ENCODE results near the gene MCC.
A peak's percentile ranks its signal among the peaks of the same experiment; 100 is the strongest.

MCC gene

DNA sequence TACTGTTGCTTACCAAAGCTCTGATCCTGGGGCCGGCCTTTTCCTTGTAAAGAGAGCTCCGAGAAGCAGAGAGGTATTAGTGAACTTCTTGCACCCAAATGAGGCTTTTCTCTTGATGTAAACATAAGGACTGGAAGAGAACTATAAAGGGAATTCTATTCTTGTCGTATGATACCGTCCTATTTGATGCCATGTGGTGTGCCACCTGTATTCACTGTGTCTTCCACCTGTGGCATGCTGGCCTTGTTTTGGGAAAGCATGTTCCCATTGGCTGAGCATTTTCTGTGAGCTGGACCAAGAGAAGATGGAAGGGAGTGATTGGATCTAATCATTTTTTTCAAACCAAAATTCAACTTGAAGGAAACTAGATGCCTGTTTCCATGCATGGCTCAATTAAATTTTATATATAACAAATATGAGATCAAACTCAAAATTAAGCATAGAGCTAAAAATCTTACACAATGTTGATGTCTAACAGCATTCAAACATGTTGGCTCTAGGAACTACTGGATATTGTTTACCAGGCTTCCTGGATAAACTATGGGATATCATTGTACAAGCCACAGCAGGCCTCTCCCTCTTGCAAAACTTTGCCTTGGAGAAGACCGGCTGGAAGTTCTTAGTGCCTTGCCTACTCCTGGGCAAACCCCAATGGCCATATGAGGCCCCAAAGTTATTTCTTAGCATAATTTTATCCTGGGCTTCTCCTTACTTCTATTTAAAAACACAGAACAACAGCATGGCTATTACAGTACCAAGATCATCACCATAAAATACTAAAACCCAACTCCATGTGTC lies 168.8 kb downstream of the MCC start:
- H3K4me3 ChIP-seq (ENCODE audit: low read length) = no peak overlapping the region
- TF ChIP-seq ZNF274 (IDR thresholded peaks at IDR 0.05; ENCODE audit: low read depth, low read length) = no peak

GRCh38 chr5:113317636-113318035 lies 170.6 kb downstream of the MCC start:
- H3K4me3 ChIP-seq (ENCODE audit: low read length) = no peak overlapping the region
- TF ChIP-seq ZNF274 (IDR thresholded peaks at IDR 0.05; ENCODE audit: low read depth, low read length) = no peak

GRCh38 chr5:113311301-113311700 lies 177.0 kb downstream of the MCC start:
- H3K4me3 ChIP-seq (ENCODE audit: low read length) = no peak overlapping the region
- no peak for TF ChIP-seq ZNF274 (IDR thresholded peaks at IDR 0.05; ENCODE audit: low read depth, low read length)

DNA sequence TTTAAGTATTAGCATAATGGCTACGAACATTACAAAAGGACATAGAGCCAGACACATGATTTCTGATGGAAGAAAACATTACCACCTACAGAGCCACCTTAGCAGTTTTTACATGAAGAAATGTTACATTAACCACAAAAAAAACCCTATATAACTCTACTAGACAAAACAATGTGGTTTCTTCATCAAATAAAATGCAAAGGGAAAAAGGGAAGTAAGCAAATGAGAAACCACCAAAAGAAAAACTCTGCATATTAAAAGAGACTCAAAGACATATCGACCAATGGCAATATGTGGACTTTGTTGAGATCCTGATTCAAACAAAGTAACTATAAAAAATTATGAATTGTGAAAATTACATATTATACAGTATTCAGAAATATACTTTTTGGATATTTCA lies 186.1 kb downstream of the MCC start:
- H3K4me3 ChIP-seq (ENCODE audit: low read length) = no peak overlapping the region
- TF ChIP-seq ZNF274 (IDR thresholded peaks at IDR 0.05; ENCODE audit: low read depth, low read length) = no peak

DNA sequence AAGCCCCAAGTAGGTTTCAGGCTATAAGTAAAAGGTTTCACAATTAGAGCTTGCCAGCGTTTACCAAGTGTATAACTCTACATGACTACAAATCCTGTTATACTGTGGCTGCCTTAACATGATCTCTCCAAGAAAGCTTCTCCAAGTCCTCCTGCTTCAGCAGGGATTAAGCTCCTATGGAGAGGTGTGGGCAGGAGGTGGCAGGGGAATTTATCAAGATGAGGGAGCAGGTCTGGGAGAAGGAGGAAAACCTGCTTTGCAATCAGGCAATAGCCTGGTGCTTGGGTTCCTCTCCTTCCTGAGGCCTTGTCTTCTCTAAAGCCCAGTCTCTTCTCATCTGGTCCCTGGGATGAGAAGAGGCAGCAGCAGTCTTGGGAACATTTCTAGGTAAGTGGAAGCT lies 188.7 kb downstream of the MCC start:
- no peak for TF ChIP-seq ZNF274 (IDR thresholded peaks at IDR 0.05; ENCODE audit: low read depth, low read length)
- no peak overlapping the region for H3K4me3 ChIP-seq (ENCODE audit: low read length)

DNA sequence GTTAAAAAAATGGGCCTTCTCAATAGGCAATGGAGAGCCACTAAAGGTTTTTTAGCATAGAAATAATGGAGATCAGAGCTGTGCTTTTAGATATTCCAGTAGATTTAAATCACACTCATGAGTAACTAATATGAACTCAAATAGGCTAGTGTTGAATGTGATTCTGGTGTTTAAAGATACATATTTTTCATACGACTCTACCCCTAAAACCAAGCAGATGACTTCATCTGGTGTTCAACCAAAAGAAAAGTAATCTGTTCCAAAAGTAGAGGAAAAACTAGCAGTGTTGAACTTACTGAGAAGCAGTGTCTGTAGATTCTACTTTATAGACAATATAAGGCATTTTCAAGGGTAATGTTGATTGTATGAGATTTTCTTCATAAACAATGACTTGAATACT lies 191.6 kb downstream of the MCC start:
- TF ChIP-seq ZNF274 (IDR thresholded peaks at IDR 0.05; ENCODE audit: low read depth, low read length) = no peak
- H3K4me3 ChIP-seq (ENCODE audit: low read length) = no peak overlapping the region

GRCh38 chr5:113295111-113295539 lies 193.1 kb downstream of the MCC start:
- peak overlapping the region; percentile 81; the same call in 1 of the 2 replicates for H3K4me3 ChIP-seq (ENCODE audit: low read length)
- no peak for TF ChIP-seq ZNF274 (IDR thresholded peaks at IDR 0.05; ENCODE audit: low read depth, low read length)

- peak overlapping the region; percentile 81 for H3K4me3 ChIP-seq (ENCODE audit: low read length)
Measured at GRCh38 chr5:113294311-113295110, 193.7 kb downstream of the MCC start.

DNA sequence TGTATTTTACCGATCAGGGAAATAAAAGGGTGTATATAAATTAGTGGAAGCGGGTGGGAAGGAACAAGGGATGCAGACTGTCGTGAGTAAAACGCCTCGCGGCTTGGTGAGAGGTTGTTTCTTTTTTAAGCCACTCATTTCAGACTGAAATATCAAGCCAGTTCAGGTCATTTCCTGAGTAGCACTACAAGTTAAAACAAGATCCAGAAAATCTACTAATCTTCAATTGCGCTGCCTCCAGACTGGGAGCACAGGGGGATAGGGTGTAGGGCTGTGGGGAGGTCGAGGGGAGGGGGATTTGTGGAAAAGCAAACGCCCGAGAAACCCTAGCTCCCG lies 194.3 kb downstream of the MCC start:
- no peak for TF ChIP-seq ZNF274 (IDR thresholded peaks at IDR 0.05; ENCODE audit: low read depth, low read length)
- H3K4me3 ChIP-seq (ENCODE audit: low read length) = peak overlapping the region; percentile 81

More at GRCh38 chr5:113294311-113295110, 193.7 kb downstream of the MCC start:
- TF ChIP-seq ZNF274 (IDR thresholded peaks at IDR 0.05; ENCODE audit: low read depth, low read length) = no peak

GRCh38 chr5:113293068-113293974 lies 194.9 kb downstream of the MCC start:
- no peak for TF ChIP-seq ZNF274 (IDR thresholded peaks at IDR 0.05; ENCODE audit: low read depth, low read length)
- H3K4me3 ChIP-seq (ENCODE audit: low read length) = peak overlapping the region; percentile 81

- H3K4me3 ChIP-seq (ENCODE audit: low read length) = no peak overlapping the region; the same call in 1 of the 2 replicates
- TF ChIP-seq ZNF274 (IDR thresholded peaks at IDR 0.05; ENCODE audit: low read depth, low read length) = no peak
Measured at GRCh38 chr5:113292462-113292861, 195.8 kb downstream of the MCC start.

DNA sequence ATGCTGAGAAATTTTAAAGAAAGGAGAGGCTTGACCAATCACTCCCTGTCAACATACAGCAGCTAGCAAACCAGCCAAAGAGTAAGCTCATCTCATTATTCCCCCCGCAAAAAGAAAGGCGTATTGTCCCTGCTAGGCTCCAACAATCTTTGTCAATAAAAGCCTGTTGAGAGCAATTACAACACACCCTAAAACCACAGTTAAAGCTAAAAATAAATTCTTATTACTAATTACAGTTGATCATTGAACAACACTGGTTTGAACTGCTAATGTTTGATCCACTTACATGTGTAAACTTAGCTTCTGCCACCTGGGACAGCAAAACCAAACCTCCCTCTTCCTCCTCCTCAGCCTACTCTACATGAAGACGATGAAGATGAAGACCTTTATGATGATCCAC lies 204.7 kb downstream of the MCC start:
- no peak for TF ChIP-seq ZNF274 (IDR thresholded peaks at IDR 0.05; ENCODE audit: low read depth, low read length)
- no peak overlapping the region for H3K4me3 ChIP-seq (ENCODE audit: low read length)

- TF ChIP-seq ZNF274 (IDR thresholded peaks at IDR 0.05; ENCODE audit: low read depth, low read length) = no peak
- no peak overlapping the region for H3K4me3 ChIP-seq (ENCODE audit: low read length)
Measured at GRCh38 chr5:113282472-113282871, 205.8 kb downstream of the MCC start.

DNA sequence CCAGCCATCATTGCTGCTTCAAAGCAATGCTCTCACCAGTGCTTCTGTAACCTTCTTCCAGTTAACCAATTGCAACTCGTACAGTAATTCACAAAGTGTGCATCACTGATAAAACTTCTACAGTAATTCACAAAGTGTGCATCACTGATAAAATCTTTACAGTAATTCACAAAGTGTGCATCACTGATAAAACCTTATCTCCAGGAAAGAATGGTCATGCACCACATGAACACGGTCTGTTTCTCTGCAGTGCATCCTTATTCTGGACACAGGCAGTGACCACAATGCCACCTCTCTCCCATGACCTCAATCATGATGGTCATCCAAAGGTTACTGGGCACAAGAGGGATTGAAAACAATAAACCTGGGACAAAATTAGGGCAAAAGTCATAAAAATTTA lies 207.1 kb downstream of the MCC start:
- no peak for TF ChIP-seq ZNF274 (IDR thresholded peaks at IDR 0.05; ENCODE audit: low read depth, low read length)
- H3K4me3 ChIP-seq (ENCODE audit: low read length) = no peak overlapping the region

Data from GM08714 (cell line).